HL-60 (cell line): ENCODE results near the gene AVP.

ENCODE experiments used
- DNase-seq, 2 experiments: peaks; one replicate each; pipeline ENCODE4 v3.0.0-alpha.2; 2010 to 2020; ENCODE audit warnings: low read depth in 1 of 2, low spot score in 1 of 2
- H3K27ac ChIP-seq: fragments of 250-450 bp; sonication (Bioruptor Pico); replicated peaks from 2 replicates; pipeline ENCODE4 v1.5.1; 2020; ENCODE audit warnings: mild to moderate bottlenecking, moderate library complexity
- H3K27me3 ChIP-seq: fragments of 250-450 bp; sonication (Bioruptor Pico); 2 replicates; pipeline ENCODE4 v1.5.1; 2021; ENCODE audit warnings: mild to moderate bottlenecking, moderate library complexity; ENCODE audit not compliant: insufficient read depth, poor library complexity, severe bottlenecking
- H3K4me3 ChIP-seq: replicated peaks from 2 replicates; pipeline ENCODE4 v1.5.1; 2011; ENCODE audit warnings: mild to moderate bottlenecking, control low read depth, low read length; ENCODE audit not compliant: insufficient read depth
- GABPA ChIP-seq: IDR thresholded peaks from 2 replicates; pipeline ENCODE4 v1.6.1; 2012; ENCODE audit warnings: low read depth
- POLR2AphosphoS5 ChIP-seq: IDR thresholded peaks from 2 replicates; pipeline ENCODE4 v1.6.1; 2012; ENCODE audit warnings: low read depth
- SPI1 ChIP-seq: IDR thresholded peaks from 2 replicates; pipeline ENCODE4 v1.6.1; 2012; ENCODE audit warnings: low read depth, mild to moderate bottlenecking, borderline replicate concordance
- TF ChIP-seq, protein P1 (sequence below): IDR thresholded peaks from 2 replicates; pipeline ENCODE4 v1.6.1; 2012; ENCODE audit warnings: low read depth; ENCODE audit not compliant: insufficient replicate concordance
- TF ChIP-seq, protein P2 (sequence below): IDR thresholded peaks from one replicate; pipeline ENCODE4 v1.5.1; 2011; ENCODE audit warnings: low read length, control low read depth, inconsistent platforms; ENCODE audit not compliant: insufficient read depth

The AVP gene

DNA sequence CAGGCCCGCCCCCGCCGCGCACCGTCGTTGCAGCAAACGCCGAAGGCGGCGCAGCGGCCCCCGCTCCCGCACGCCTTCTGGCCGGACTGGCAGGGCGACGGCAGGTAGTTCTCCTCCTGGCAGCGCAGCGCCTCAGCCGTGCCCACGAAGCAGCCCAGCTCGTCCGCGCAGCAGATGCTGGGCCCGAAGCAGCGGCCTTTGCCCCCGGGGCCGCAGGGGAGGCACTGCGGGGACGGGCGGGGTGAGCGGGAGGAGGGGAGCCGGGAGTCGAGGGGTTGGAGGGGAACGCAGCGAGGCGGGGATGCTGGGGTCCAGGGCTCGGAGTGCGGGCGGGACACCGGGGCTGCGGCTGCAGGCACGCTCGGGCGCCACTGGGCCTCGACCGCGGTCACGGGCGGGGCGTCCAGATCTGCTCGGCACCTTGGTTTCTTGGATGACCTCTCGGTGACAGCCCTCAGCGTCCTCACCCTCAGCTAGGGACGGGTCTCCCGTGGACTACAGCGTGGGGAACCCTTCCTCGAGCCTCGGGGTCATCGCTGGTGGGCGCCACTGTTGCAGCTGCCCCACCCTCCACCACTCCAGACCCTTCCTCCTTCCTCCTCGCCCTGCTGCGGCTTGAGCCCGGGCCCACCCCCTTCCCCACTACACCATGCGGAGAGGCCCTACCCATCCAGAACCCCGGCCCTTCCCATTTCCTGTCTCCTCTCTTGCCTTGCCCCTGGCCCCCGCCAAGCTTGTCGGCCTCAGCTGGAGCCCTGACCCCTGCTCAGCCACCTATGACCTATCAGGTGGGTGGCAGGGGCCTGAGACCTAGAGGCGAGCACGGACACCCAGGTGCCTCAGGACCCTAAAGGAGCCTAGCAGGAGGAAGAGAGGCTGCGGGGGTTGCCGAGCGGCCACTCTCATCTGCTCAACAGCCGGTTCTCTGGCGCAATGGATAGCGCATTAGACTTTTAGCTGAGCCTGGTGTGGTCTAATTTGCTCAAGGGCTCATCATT, 1.3 kb downstream of the AVP start:
- TF ChIP-seq SPI1 (no peak), POLR2AphosphoS5 (no peak), GABPA (no peak)
- TF ChIP-seq, protein P1, sequence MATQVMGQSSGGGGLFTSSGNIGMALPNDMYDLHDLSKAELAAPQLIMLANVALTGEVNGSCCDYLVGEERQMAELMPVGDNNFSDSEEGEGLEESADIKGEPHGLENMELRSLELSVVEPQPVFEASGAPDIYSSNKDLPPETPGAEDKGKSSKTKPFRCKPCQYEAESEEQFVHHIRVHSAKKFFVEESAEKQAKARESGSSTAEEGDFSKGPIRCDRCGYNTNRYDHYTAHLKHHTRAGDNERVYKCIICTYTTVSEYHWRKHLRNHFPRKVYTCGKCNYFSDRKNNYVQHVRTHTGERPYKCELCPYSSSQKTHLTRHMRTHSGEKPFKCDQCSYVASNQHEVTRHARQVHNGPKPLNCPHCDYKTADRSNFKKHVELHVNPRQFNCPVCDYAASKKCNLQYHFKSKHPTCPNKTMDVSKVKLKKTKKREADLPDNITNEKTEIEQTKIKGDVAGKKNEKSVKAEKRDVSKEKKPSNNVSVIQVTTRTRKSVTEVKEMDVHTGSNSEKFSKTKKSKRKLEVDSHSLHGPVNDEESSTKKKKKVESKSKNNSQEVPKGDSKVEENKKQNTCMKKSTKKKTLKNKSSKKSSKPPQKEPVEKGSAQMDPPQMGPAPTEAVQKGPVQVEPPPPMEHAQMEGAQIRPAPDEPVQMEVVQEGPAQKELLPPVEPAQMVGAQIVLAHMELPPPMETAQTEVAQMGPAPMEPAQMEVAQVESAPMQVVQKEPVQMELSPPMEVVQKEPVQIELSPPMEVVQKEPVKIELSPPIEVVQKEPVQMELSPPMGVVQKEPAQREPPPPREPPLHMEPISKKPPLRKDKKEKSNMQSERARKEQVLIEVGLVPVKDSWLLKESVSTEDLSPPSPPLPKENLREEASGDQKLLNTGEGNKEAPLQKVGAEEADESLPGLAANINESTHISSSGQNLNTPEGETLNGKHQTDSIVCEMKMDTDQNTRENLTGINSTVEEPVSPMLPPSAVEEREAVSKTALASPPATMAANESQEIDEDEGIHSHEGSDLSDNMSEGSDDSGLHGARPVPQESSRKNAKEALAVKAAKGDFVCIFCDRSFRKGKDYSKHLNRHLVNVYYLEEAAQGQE: no peak
- TF ChIP-seq, protein P2, sequence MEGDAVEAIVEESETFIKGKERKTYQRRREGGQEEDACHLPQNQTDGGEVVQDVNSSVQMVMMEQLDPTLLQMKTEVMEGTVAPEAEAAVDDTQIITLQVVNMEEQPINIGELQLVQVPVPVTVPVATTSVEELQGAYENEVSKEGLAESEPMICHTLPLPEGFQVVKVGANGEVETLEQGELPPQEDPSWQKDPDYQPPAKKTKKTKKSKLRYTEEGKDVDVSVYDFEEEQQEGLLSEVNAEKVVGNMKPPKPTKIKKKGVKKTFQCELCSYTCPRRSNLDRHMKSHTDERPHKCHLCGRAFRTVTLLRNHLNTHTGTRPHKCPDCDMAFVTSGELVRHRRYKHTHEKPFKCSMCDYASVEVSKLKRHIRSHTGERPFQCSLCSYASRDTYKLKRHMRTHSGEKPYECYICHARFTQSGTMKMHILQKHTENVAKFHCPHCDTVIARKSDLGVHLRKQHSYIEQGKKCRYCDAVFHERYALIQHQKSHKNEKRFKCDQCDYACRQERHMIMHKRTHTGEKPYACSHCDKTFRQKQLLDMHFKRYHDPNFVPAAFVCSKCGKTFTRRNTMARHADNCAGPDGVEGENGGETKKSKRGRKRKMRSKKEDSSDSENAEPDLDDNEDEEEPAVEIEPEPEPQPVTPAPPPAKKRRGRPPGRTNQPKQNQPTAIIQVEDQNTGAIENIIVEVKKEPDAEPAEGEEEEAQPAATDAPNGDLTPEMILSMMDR: no peak
- DNase-seq: no peak
- Histone ChIP-seq H3K27me3 (peaks cover 13% of the 10 kb centered on the region), H3K4me3 (no peak overlapping the region), H3K27ac (no peak overlapping the region)

DNA sequence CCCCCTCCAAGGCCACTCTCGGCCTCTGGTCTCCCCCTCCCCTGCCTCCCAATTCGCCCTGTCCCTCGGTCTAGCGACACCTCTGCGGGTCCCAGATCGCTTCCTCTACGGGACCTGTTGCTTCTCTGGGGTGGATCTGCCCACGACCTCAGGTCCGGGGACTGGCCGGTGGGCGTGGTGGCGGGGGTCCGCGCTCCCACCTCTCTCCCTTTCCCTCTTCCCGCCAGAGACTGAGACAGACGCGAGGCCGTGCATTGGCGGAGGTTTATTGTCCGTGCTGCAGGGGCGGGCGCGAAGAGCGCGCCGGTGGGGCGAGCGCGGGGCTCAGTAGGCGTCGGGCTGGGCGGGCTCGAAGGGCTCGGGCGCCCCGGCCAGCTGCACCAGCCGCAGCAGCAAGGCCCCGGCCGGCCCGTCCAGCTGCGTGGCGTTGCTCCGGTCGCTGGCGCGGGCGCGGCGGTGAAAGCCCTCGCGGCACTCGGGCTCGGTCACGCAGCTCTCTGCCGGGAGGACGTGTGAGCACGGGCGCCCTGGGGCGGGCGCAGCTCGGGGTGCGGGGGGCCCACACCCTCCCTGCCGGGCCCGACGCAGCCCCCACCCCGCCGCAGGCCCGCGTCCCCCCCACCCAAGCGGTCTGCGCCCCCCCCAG, 2.1 kb downstream of the AVP start:
- no peak for DNase-seq
- Histone ChIP-seq H3K27me3 (peaks cover 13% of the 10 kb centered on the region), H3K4me3 (peak overlapping the region; percentile 4; the same call in 1 of the 2 replicates), H3K27ac (no peak overlapping the region)
- TF ChIP-seq POLR2AphosphoS5: no peak
- TF ChIP-seq, protein P2: no peak
- TF ChIP-seq SPI1: no peak
- no peak for TF ChIP-seq GABPA
- TF ChIP-seq, protein P1: no peak

DNA sequence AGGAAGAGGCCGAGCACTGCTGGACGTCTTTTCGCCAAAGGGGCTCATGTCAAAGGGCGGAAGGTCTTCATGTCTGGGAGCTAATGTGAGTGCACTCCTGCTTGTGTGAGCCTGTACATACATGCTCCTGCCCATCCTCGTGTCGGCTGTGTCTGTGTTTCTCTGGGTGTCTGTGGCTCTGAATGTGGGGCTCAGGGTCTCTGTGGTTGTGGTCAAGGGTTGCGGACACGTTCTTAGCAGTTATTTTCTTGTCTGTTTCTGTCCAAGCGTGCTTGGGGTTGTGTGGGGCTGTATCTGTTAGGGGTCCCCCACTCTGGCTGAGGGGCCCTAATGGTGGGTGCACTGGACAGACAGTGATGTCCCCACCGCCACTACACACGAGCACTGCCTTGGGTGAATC, 2.9 kb downstream of the AVP start:
- TF ChIP-seq, protein P2: no peak
- TF ChIP-seq GABPA (no peak), SPI1 (no peak), POLR2AphosphoS5 (no peak)
- TF ChIP-seq, protein P1: no peak
- DNase-seq: no peak
- Histone ChIP-seq H3K27ac (no peak overlapping the region), H3K4me3 (no peak overlapping the region), H3K27me3 (peaks cover 13% of the 10 kb centered on the region)
